GM21367 (cell line): ENCODE results near the gene PRPH2.
"Not testable (repeated sequence)": the region's sequence is repeated elsewhere in the genome, so short reads cannot be mapped to it uniquely, and the experiment has no call there.

Experiments used
- ATAC-seq: cut with Tn5 transposase; IDR thresholded peaks from one replicate; pipeline ENCODE4 v1.9.1; 2021; ENCODE audit not compliant: unreplicated experiment

The PRPH2 gene

DNA sequence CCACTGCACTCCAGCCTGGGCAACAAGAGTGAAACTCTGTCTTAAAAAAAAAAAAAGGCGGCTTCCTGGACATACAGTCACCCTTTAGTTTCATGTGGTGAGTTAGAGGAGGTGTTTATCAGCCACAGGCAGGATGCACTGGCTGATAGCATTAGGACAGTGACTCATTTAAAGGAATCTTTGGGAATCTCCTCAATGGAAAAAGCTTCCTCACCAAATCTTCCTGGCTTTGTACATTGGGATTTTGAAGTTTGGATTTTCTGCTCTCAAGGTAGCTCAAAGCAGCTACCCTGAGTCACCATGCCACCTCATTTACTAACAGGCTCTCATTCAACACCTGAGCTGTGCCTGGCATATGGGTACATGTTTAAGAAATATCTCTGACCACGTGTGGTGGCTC lies 20.2 kb downstream of the PRPH2 start:
- no peak for ATAC-seq

DNA sequence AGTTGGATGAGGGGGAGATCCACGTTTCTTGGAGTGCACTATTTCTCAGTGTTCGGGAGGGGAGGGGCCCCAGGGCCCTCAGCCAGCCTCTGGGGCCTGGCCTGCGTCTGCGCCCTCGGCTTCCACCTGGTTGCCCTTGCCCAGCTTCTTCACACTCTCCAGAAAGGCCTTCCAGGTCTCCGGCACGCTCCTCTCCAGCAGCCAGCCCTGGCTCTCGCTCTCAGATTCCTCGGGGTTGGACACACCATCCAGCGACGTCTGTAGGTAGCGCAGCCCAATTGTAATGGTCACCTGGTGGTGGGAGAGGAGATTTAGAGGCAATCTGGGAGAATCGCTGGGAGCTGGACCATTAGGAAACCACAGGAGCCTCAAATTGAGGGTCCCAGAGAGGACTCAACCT lies 24.2 kb downstream of the PRPH2 start:
- ATAC-seq, result no peak

DNA sequence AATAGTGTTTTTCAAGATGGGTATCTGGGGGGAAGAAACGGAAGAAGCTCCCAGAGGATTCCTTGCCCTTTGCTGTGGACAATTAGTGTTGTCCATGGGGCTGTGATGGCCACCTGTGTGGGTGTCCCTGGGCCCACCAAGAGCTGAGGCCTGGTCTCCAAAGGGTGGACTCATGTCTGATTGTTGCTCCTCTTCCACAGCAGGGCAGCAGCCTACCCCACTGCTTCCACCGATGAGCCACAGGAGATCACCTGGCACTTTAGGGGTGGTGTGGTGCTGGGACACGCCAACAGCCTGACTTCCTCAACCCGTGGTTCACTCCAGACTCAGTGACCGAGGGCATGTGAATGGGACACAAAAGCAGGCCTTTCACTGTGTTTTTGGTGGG lies 25.1 kb downstream of the PRPH2 start:
- no peak for ATAC-seq

DNA sequence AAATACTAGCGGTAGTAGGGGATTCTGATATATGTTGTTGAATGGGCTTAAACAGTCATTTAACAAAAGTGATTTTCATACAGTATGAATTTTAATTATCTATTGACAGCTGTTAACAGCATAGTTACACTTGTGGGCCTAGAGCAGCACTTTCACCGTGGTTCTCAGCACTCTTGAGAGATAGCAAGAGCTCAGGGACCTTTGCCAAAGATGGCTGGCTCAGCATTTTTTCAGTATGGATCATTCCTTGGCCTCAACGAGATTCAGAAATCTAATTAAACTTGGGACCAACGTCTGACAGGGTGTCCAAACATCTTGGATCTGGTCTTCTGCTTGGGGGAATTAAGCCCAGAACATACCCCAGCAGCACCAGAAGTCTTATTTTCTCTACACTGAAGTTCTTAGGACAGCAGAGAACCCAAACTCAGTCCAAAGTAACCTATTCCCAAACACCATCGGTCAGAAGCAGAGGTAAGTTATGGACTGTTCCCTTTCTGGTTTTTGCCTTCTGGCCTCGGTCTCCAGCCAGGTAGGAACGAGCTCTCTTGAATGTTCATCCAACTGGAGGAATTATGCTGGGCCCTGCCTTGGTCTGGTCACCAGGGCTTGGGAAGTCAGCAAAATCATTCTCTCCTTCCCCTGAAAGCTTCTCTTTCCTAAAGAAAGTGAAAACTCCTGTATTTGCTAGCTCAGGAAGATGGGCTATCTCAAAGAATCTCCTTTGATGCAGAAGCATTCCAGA lies 25.7 kb downstream of the PRPH2 start:
- ATAC-seq, result no peak

GRCh38 chr6:42694586-42694985 lies 27.8 kb downstream of the PRPH2 start:
- no peak for ATAC-seq

- no peak for ATAC-seq
These were observed 28.6 kb downstream of the PRPH2 start for GRCh38 chr6:42693725-42694323.

DNA sequence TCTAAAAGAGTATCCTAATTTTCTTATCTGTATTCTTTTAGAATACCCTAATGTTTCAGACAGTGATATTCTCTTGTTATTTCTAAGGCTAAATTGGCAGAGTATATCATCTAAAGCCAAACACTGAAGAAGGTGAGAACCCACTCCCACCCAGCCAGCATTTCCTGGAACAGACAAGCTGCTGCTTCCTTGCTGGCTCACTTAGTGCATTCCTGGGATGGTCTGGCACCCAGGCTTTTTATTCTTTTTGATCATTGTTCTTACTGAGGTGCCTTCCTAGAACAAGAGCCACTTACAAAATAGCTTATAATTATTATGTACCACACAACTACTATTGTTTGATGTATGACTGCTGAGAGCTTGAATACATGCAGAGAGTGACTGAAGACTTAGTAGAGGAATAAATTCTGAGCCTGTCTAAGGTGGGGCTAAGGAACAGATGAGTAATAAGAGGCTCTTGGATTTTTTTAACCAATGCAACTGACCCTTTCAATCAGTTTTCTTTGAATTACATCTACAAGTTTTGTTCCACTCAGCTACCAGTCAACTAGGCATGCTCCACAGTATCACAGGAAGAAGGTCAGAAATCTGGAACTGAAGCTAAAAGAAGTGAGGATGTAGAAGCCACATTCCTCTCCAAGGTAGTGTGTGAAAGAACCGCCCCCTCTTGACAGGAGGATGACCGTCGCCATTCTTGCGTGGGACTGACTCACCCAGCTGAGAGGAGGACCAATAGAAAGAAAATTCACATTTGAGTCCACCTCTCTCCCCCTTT lies 30.1 kb downstream of the PRPH2 start:
- no peak for ATAC-seq

- no peak for ATAC-seq
These were observed 31.5 kb downstream of the PRPH2 start for GRCh38 chr6:42690872-42691271.

DNA sequence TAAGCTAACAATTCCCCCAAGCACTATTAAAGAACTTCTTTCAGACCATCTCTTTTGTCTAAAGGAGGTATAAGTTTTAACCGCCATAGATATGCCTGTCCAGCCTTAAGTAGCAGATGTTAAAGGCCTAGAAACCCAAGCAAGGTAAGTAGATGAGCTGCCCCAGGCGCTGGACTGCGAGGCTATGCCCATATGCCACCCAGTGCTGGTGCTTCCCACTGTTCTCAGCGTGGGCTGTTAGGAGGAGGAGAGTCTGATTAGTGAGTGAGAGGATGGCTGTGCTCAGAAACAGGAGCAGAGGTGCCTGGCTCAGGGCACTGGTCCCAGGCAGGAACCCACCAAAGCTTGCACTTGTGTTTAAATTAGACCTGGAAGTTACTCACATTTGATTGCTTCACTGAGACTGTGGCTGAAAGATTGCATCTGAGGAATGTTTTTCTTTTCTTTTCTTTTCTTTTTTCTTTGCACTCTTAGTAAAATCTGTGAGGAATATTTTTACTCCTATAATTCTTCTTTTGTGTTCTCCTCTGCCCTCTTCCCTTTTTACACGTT lies 32.2 kb downstream of the PRPH2 start:
- ATAC-seq, result no peak

DNA sequence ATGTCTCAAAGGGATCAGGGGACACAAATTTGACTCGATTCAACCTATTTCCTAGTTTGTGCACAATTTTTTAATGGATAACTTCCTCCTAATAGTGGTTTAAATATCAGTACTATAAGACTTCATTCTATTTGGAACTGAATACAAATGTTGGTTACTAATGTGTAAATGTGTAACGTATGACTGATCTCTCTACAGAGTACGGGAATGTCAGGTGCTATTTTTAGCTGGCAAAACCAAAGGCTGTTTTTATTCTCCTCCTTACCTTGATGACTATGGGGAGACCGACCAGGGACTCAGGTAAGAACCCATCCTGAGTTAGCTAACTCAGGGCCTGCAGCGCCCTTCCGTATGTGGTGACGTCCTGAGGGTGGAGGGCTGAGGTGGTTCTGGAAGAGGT lies 33.0 kb downstream of the PRPH2 start:
- no peak for ATAC-seq

- ATAC-seq, result no peak
These were observed 34.1 kb downstream of the PRPH2 start for GRCh38 chr6:42688281-42688680.

GRCh38 chr6:42679358-42679757 lies 43.0 kb downstream of the PRPH2 start:
- no peak for ATAC-seq

DNA sequence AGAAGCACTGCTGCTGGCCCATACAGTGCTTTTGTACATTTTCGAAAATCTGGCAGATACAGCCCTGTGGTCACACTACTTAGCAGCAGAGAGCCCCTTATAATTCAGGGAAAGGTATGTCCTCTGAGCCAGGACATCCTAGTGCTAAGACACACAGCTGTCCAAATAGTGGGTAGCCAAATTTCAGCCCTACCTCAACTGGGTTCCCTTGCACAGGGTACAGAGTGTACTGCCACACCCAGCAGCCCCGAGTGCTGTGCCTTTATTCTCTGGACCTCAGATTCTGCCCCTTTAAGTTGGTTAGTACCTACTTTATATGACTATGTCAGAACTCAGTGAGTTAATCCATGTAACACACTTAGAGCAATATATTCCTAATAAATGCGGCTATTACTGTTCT lies 47.6 kb downstream of the PRPH2 start:
- no peak for ATAC-seq

- ATAC-seq, result not testable (repeated sequence)
These were observed 48.0 kb downstream of the PRPH2 start for GRCh38 chr6:42674368-42674767.

- no peak for ATAC-seq
These were observed 57.7 kb downstream of the PRPH2 start for GRCh38 chr6:42664718-42665117.

GRCh38 chr6:42661540-42662153 lies 60.8 kb downstream of the PRPH2 start:
- no peak for ATAC-seq

DNA sequence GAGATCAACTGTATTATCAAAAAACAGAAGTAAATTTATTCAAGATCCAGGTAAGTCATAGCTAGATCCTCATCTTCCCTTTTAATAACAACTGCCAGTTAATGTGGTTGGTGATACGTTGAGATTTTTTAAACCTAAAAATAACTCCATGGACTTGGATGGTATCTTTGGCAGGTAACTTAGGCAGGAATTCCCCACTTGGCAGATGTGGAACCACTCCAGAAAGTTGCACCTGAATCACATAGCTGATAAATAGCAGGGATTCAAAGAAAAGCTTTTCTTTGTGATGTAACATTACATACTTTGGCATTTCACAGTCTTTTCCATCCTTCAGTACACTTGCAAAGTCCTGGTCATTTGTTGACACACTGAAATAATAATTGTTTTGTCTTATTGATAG lies 62.6 kb downstream of the PRPH2 start:
- no peak for ATAC-seq

DNA sequence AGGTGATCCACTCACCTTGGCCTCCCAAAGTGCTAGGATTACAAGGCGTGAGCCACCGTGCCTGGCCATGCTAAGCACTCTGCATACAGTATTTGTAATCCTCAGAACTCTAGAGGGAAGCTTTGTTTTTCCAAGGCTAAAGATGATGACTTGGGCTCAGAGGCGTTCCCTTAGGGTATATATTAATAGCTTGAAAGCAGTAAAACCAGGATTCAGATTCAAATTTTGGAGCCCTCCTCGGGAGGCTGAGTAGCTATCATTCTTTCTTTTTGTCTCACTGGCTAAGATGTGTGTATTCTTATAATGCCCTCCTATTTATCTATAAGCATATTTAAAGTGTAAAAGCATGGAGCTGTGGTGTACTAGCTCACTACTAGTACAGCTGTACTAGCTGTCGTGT lies 68.5 kb downstream of the PRPH2 start:
- ATAC-seq, result no peak

DNA sequence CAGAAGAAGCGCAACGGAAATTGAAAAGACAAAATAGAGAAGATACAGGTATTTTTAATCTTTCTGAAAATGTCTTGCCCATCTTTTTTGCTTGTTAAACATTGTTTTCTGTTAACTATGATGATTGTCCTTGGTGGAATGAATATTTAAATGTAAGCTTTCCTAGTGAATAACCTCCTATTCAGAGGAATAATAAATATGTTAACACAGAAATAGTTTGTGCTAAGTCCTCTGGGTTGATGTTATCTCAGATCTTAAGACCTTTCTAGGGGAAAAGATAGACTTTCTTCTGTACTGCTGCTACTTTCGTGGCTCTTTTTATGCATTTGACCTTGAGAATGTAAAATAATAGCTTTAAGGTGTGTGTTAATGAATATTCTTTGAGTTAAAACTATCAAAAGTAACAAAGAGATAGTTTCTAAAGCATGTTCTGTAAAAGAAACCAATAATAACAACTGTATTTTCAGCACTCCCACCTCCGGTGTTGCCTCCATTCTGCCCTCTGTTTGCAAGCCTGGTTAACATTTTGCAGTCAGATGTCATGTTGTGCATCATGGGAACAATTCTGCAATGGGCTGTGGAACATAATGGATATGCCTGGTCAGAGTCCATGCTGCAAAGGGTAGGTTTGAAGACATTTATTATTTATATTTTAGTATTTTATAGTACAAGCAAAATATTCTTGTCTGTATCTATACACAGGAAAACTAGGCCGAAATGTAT lies 70.2 kb downstream of the PRPH2 start:
- ATAC-seq, result no peak
